Subcutaneous adipose tissue (tissue), 4 donors: ENCODE results near the gene IDH1. TPM values are rescaled to one million over a fixed set of nuclear protein-coding genes. Genes with fewer than 3 reads are reported as not detected.

Experiments used
- total RNA-seq, 4 donors: library from RNA; depleted of rRNA; stranded (reverse); fragments of >200 nt; gene quantifications; one replicate each; pipeline ENCODE4 v1.1.0, GENCODE V29; 2016
- TF ChIP-seq, protein P1 (sequence below): fragments of 450-650 bp; IDR thresholded peaks from one replicate; pipeline ENCODE4 v1.5.1; 2016; ENCODE audit warnings: low read depth, mild to moderate bottlenecking, control low read depth, antibody characterized with exemption, moderate library complexity

The IDH1 gene
- total RNA-seq, 4 donors from 2014 or later: 126 to 345 (median 247) TPM

DNA sequence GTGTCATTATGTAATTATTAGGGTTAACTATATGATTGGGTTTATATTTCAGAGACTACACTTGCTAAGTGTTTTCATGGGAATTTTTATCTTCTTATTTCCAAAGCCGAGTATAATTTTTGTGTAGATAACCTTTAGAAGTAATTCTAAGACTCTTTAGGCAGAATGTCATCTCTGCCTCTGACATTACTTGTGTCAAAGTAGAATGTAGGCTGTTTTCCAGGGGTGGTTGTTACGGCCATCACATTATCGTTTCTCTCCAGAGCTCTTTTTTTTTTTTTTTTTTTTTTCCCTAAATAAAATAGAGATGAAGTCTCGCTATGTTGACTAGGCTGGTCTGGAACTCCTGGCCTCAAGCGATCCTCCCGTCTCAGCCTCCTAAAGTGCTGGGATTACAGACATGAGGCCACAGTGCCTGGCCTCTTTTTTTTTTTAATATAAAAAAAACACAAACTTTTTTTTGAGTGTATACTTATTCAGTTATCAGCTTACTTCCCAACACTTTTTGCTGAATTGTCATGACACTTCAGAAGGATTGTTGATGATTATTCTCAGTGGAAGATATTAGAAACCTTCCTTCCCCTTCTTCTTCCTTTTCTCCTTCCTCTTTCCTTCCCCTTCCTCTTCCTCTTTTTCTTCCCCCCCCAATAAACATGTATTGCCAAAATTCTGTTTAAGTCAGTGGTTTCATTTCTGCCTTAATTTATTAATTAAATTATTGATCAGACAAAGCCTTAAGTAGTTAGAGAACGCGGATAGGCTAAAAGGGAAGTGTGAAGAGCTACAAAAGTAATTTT is 13.5 kb upstream of the IDH1 start:
- TF ChIP-seq, protein P1, sequence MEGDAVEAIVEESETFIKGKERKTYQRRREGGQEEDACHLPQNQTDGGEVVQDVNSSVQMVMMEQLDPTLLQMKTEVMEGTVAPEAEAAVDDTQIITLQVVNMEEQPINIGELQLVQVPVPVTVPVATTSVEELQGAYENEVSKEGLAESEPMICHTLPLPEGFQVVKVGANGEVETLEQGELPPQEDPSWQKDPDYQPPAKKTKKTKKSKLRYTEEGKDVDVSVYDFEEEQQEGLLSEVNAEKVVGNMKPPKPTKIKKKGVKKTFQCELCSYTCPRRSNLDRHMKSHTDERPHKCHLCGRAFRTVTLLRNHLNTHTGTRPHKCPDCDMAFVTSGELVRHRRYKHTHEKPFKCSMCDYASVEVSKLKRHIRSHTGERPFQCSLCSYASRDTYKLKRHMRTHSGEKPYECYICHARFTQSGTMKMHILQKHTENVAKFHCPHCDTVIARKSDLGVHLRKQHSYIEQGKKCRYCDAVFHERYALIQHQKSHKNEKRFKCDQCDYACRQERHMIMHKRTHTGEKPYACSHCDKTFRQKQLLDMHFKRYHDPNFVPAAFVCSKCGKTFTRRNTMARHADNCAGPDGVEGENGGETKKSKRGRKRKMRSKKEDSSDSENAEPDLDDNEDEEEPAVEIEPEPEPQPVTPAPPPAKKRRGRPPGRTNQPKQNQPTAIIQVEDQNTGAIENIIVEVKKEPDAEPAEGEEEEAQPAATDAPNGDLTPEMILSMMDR: no peak

DNA sequence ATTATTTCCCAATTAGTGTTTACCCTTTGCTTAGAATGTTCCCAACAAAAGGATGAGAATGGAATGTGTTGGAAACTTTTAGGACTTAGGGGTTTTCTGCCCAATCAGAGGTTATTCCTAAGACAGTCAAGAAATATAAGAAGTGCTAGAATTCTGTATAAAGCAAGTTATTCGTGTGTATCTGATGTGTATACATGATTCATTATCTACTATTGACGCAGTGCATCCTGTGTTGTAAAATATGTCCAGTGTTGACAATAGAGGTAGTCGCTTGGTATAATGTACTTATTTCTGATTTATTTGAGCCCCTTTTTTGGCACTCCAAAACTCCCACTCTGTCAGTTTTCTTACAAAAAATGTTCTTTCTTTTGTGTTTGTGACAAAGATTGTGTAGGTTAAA is 12.1 kb upstream of the IDH1 start:
- TF ChIP-seq, protein P1: no peak

DNA sequence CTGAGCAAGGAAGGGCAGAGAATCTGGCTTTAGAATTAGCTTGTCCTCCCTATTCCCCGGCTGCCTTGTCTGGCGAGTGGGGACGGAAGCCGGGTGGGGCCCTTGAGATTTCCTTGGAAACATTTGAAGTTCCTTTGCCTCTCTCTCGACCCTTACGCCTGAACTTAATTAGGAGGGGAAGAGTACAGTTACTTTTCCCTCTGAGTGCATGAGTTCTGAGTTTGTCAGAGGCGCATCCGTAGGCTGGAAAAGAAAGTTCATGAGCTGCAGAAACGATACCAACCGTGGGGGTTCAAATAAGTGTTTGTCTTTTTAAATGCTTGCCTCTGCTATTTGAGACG is 11.7 kb upstream of the IDH1 start:
- TF ChIP-seq, protein P1: no peak

DNA sequence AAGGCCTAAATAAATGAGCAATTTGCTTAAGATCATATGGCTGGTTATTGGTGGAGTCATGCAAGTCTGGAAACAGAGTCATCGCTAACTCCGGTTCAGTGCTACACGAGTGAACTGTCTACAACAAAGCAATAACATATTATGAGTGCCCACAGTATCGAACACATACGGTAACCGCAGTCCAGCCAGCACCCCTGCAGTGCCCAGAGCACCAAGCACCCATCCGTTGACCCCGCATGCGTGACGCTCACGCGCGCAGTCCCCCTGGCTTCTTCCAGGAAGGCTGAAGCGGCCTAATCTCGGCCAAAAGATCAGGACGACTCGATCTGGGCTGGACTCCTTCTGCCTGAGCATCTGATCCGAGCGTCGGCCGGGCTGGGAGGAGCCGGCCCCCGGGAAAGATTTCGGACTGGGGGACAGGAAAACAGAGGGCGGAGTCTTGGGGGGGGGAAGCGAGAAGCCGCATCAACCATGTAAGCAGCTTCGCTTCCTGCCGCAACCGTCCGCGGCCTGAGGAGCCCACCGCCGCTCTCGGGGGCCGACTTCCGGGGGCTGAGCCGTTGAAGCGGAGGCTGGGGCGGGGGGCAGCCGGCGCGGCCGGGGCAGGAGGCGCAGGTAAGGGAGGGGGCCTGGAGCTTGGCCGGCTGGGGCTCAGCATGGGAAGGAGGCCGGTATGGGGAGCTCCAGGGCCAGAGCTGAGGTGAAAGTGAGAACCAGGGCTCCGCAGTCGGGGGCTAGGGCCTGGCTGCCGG is 11.1 kb upstream of the IDH1 start, which contains the start of gene PIKFYVE:
Gene PIKFYVE (plus strand): TSS at position 455 of the 752 bp plus-strand sequence. CDS start 5,265 bp downstream, outside the sequence.
- TF ChIP-seq, protein P1: no peak

DNA sequence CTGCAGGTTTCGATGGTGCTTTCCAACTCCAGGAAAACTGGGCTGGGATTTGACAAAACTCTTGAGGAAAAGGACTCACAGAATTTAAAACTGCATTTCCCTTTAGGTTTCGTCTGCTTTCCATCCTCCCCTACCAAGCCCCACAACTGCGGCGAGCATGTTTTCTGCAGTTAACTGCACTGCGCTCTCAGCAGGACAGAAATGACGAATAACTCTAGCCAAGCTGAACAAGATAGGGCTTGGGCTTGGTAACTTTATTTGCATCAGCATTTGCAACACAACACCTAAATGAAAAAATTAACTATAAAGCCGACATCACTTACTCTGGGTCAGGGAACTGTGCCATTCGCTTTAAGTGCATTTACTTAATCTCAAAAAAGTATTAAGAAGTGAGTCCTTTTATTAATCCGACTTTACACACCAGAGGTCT is 10.5 kb upstream of the IDH1 start:
- TF ChIP-seq, protein P1: no peak

DNA sequence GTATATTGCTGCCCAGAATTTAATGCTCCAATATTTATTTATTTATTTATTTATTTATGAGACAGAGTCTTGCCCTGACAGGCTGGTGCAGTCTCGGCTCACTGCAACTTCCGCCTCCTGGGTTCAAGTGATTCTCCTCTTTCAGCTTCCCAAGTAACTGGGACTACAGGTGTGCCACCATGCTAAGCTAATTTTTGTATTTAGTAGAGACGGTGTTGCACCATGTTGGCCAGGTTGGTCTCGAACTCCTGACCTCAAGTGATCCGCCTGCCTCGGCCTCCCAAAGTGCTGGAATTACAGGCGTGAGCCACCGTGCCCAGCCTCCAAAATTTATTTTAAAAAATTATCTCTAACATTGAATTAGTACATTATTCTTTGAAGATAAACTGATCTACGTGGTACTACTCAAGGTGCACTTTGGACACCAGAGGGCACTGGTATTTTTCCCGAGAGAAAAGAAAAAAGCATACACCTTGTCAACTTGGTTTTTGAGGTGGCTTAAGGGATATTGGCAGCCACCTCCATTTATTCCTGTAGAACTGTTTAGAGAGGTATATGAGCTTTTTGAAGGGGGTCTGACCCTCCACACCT is 1.4 kb upstream of the IDH1 start:
- TF ChIP-seq, protein P1: no peak

DNA sequence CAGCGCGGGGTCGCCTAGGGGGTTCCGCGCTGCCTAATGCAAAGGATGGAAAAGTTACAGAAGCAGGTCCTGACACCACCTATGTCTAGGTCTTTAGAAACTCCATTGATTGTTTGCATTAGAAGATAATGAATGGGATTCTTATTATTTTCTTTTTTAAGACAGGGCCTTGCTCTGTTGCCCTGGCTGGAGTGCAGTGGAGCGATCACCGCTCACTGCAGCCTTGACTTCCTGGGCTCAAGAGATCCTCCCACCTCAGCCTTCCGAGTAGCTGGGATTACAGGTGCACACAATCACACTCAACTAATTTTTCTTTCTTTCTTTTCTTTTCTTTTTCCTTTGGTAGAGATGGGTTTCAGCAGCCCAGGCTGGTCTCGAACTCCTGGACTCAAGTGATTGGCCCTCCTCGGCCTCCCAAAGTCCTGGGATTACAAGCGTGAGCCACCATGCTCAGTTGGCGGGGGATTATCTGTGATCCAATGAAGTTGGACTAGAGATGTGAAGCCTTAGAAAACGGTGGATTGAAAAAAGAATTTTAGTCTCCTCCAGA is 761 bp upstream of the IDH1 start:
- TF ChIP-seq, protein P1: no peak
